Vagina (tissue), 2 donors: ENCODE results near the gene CAPN1.

Experiments used
- POLR2AphosphoS5 ChIP-seq, 2 donors: sonication (generic); formaldehyde crosslinking; IDR thresholded peaks; one replicate each; pipeline ENCODE4 v1.9.0; 2017; ENCODE audit warnings: antibody characterized with exemption in 2 of 2, mild to moderate bottlenecking in 2 of 2, low read depth in 1 of 2; ENCODE audit not compliant: insufficient read depth in 1 of 2
- TF ChIP-seq, protein P1 (sequence below), 3 experiments: fragments of 450-650 bp in 2 of 3; fragments of 200-600 bp in 1 of 3; sonication (generic) in 1 of 3; IDR thresholded peaks; one replicate each; pipeline ENCODE4 v1.5.1; 2017 to 2019; ENCODE audit warnings: antibody characterized with exemption in 3 of 3, mild to moderate bottlenecking in 2 of 3, moderate library complexity in 2 of 3

GRCh38 chr11:65157336-65157735, 24.4 kb upstream of the CAPN1 start:
- TF ChIP-seq, protein P1, sequence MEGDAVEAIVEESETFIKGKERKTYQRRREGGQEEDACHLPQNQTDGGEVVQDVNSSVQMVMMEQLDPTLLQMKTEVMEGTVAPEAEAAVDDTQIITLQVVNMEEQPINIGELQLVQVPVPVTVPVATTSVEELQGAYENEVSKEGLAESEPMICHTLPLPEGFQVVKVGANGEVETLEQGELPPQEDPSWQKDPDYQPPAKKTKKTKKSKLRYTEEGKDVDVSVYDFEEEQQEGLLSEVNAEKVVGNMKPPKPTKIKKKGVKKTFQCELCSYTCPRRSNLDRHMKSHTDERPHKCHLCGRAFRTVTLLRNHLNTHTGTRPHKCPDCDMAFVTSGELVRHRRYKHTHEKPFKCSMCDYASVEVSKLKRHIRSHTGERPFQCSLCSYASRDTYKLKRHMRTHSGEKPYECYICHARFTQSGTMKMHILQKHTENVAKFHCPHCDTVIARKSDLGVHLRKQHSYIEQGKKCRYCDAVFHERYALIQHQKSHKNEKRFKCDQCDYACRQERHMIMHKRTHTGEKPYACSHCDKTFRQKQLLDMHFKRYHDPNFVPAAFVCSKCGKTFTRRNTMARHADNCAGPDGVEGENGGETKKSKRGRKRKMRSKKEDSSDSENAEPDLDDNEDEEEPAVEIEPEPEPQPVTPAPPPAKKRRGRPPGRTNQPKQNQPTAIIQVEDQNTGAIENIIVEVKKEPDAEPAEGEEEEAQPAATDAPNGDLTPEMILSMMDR (IDR thresholded peaks at IDR 0.05) = no peak
- no peak for TF ChIP-seq POLR2AphosphoS5 (IDR thresholded peaks at IDR 0.05; ENCODE audit: insufficient read depth in 1 of 2, low read depth in 1 of 2)
